Transverse colon (tissue), 3 donors: Measurements from ENCODE around the gene C12orf42.

Experiments
- EP300 ChIP-seq: sonication (generic); formaldehyde crosslinking; IDR thresholded peaks from one replicate; pipeline ENCODE4 v1.6.1; 2017; ENCODE audit warnings: antibody characterized with exemption, low read depth
- POLR2A ChIP-seq: fragments of 450-650 bp; IDR thresholded peaks from one replicate; pipeline ENCODE4 v1.6.1; 2016; ENCODE audit warnings: antibody characterized with exemption, mild to moderate bottlenecking, moderate library complexity
- TF ChIP-seq, protein P1 (sequence below), 5 experiments: fragments of 200-600 bp in 3 of 5; fragments of 450-650 bp in 2 of 5; sonication (generic) in 3 of 5; IDR thresholded peaks; 1 replicate in 2 of 5; 2 replicates in 3 of 5; pipeline ENCODE4 v1.5.1; 2016 to 2017; ENCODE audit warnings: antibody characterized with exemption in 5 of 5, inconsistent platforms in 3 of 5, mild to moderate bottlenecking in 2 of 5, moderate library complexity in 1 of 5

DNA sequence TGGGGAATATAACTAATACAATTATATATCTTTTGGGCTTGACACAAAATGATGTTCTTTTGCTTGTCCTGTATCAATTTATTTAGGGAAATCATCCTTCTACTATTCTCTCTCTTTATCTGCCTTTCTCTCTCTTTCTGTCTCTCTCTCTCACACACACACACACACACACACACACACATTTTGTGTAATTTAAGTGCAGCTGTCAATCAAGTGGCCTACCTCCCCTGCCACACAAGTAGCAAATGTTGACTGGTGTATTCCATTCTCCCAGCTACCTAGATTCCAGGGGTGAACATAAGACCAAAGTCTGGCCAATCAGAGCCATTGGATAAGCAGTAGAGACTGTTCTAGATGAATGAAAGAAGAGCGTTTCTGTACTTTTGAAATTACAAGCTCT, 127.6 kb downstream of the C12orf42 start:
- TF ChIP-seq, protein P1, sequence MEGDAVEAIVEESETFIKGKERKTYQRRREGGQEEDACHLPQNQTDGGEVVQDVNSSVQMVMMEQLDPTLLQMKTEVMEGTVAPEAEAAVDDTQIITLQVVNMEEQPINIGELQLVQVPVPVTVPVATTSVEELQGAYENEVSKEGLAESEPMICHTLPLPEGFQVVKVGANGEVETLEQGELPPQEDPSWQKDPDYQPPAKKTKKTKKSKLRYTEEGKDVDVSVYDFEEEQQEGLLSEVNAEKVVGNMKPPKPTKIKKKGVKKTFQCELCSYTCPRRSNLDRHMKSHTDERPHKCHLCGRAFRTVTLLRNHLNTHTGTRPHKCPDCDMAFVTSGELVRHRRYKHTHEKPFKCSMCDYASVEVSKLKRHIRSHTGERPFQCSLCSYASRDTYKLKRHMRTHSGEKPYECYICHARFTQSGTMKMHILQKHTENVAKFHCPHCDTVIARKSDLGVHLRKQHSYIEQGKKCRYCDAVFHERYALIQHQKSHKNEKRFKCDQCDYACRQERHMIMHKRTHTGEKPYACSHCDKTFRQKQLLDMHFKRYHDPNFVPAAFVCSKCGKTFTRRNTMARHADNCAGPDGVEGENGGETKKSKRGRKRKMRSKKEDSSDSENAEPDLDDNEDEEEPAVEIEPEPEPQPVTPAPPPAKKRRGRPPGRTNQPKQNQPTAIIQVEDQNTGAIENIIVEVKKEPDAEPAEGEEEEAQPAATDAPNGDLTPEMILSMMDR (IDR thresholded peaks at IDR 0.05): no peak
- TF ChIP-seq POLR2A (no peak), EP300 (no peak)
